ENCODE measurements around the gene SP100. TPM values are rescaled to one million over a fixed set of nuclear protein-coding genes. Genes with fewer than 3 reads are reported as not detected.

Gene SP100
- total RNA-seq, 4 donors from 2014 or later = 70.1 to 102 (median 92.5) TPM

- Histone ChIP-seq H3K9me3 (no peaks in the 10 kb centered on the region), H3K4me3 (no peak overlapping the region), H3K36me3 (peaks cover 0 to 92% of the 10 kb centered on the region in 2 donors), H3K27me3 (no peaks in the 10 kb centered on the region), H3K4me1 (peaks cover 0 to 9% (median 0%) of the 10 kb centered on the region in 3 donors), H3K27ac (no peak overlapping the region)
- no peak for ATAC-seq
- TF ChIP-seq CTCF (IDR thresholded peaks at IDR 0.05) = no peak
- TF ChIP-seq EP300 (IDR thresholded peaks at IDR 0.05) = no peak
- TF ChIP-seq POLR2A (IDR thresholded peaks at IDR 0.05) = no peak
- TF ChIP-seq POLR2AphosphoS5 (IDR thresholded peaks at IDR 0.05) = no peak
- 68 to 85% methylated on average over 8 of the region's 8 CpGs for WGBS, 2 donors (ENCODE audit: low coverage in 1 of 2)
Observed at GRCh38 chr2:230447455-230448451, 31.8 kb downstream of the SP100 start.

- TF ChIP-seq POLR2AphosphoS5 (IDR thresholded peaks at IDR 0.05) (no peak), CTCF (IDR thresholded peaks at IDR 0.05) (no peak), EP300 (IDR thresholded peaks at IDR 0.05) (no peak), POLR2A (IDR thresholded peaks at IDR 0.05) (no peak)
- 80% methylated on average over 6 of the region's 6 CpGs for WGBS, 2 donors (ENCODE audit: low coverage in 1 of 2)
- Histone ChIP-seq H3K4me1 (peaks cover 0 to 5% (median 0%) of the 10 kb centered on the region in 3 donors), H3K4me3 (no peak overlapping the region), H3K36me3 (peaks cover 0 to 87% of the 10 kb centered on the region in 2 donors), H3K27ac (no peak overlapping the region), H3K27me3 (no peaks in the 10 kb centered on the region), H3K9me3 (no peaks in the 10 kb centered on the region)
- ATAC-seq = no peak
Observed at GRCh38 chr2:230449901-230450467, 34.0 kb downstream of the SP100 start.

- 69 to 91% methylated on average over 2 of the region's 2 CpGs for WGBS, 2 donors (ENCODE audit: low coverage in 1 of 2)
- Histone ChIP-seq H3K9me3 (no peaks in the 10 kb centered on the region), H3K27me3 (no peaks in the 10 kb centered on the region), H3K36me3 (peaks cover 0 to 87% of the 10 kb centered on the region in 2 donors), H3K4me3 (no peak overlapping the region), H3K27ac (no peak overlapping the region), H3K4me1 (no peaks in the 10 kb centered on the region)
- ATAC-seq = no peak
- no peak for TF ChIP-seq EP300 (IDR thresholded peaks at IDR 0.05)
- TF ChIP-seq POLR2AphosphoS5 (IDR thresholded peaks at IDR 0.05) = no peak
- no peak for TF ChIP-seq POLR2A (IDR thresholded peaks at IDR 0.05)
- TF ChIP-seq CTCF (IDR thresholded peaks at IDR 0.05) = no peak
Observed at GRCh38 chr2:230453006-230453405, 37.0 kb downstream of the SP100 start.

GRCh38 chr2:230455005-230455684 is 39.1 kb downstream of the SP100 start:
- TF ChIP-seq POLR2AphosphoS5 (IDR thresholded peaks at IDR 0.05) = no peak
- no peak for TF ChIP-seq CTCF (IDR thresholded peaks at IDR 0.05)
- TF ChIP-seq POLR2A (IDR thresholded peaks at IDR 0.05) = no peak
- TF ChIP-seq EP300 (IDR thresholded peaks at IDR 0.05) = no peak
- peaks cover 0 to 87% of the 10 kb centered on the region in 2 donors for H3K36me3 ChIP-seq
- ATAC-seq = no peak

More at GRCh38 chr2:230455005-230455684, 39.1 kb downstream of the SP100 start:
- no peak overlapping the region for H3K4me3 ChIP-seq
- H3K27ac ChIP-seq = no peak overlapping the region
- 93 to 96% methylated on average over 2 of the region's 2 CpGs for WGBS, 2 donors (ENCODE audit: low coverage in 1 of 2)
- H3K9me3 ChIP-seq = no peaks in the 10 kb centered on the region
- H3K4me1 ChIP-seq = no peaks in the 10 kb centered on the region
- no peaks in the 10 kb centered on the region for H3K27me3 ChIP-seq

All from gastroesophageal sphincter (tissue), 4 donors.